MM.1S (cell line): ENCODE measurements around the gene RERE.

Experiments used
- DNase-seq: peaks from one replicate; pipeline ENCODE4 v3.0.0-alpha.2; 2015
- H2AFZ ChIP-seq: fragments of 300-600 bp; sonication (generic); 2 replicates; pipeline ENCODE4 v1.6.0; 2016; ENCODE audit warnings: antibody characterized with exemption, low read length
- H3F3A ChIP-seq: fragments of 300-600 bp; sonication (generic); 2 replicates; pipeline ENCODE4 v1.6.1; 2016; ENCODE audit warnings: mild to moderate bottlenecking, antibody characterized with exemption, low read length, moderate library complexity, mixed read lengths; ENCODE audit not compliant: insufficient read depth
- H3K27ac ChIP-seq: fragments of 300-600 bp; sonication (generic); 2 replicates; pipeline ENCODE4 v1.5.1; 2016; ENCODE audit warnings: mild to moderate bottlenecking, low read length
- H3K27me3 ChIP-seq: fragments of 300-600 bp; sonication (generic); replicated peaks from 2 replicates; pipeline ENCODE4 v1.6.0; 2016; ENCODE audit warnings: low read length; ENCODE audit not compliant: insufficient read depth
- H3K36me3 ChIP-seq: fragments of 300-600 bp; sonication (generic); replicated peaks from 2 replicates; pipeline ENCODE4 v1.6.1; 2016; ENCODE audit warnings: mild to moderate bottlenecking, low read length, mixed read lengths; ENCODE audit not compliant: insufficient read depth
- H3K4me1 ChIP-seq: fragments of 300-600 bp; sonication (generic); 2 replicates; pipeline ENCODE4 v1.6.1; 2016; ENCODE audit warnings: low read length, mixed read lengths
- H3K4me2 ChIP-seq: fragments of 300-600 bp; sonication (generic); 2 replicates; pipeline ENCODE4 v1.6.0; 2016; ENCODE audit warnings: low read depth, low read length
- H3K4me3 ChIP-seq: fragments of 300-600 bp; sonication (generic); 2 replicates; pipeline ENCODE4 v1.5.1; 2016; ENCODE audit warnings: low read length, mixed read lengths
- H3K79me2 ChIP-seq: fragments of 300-600 bp; sonication (generic); 2 replicates; pipeline ENCODE4 v1.6.1; 2016; ENCODE audit warnings: mixed run types, low read length, mixed read lengths
- H3K9ac ChIP-seq: fragments of 300-600 bp; sonication (generic); 2 replicates; pipeline ENCODE4 v1.6.1; 2016; ENCODE audit warnings: low read length, mixed read lengths
- H3K9me2 ChIP-seq: fragments of 300-600 bp; sonication (generic); replicated peaks from 2 replicates; pipeline ENCODE4 v1.6.1; 2016; ENCODE audit warnings: mild to moderate bottlenecking, low read length, mixed read lengths; ENCODE audit not compliant: insufficient read depth
- H3K9me3 ChIP-seq: fragments of 300-600 bp; sonication (generic); replicated peaks from 2 replicates; pipeline ENCODE4 v1.6.1; 2016; ENCODE audit warnings: mild to moderate bottlenecking, low read length, mixed read lengths; ENCODE audit not compliant: insufficient read depth
- H4K20me1 ChIP-seq: fragments of 300-600 bp; sonication (generic); 2 replicates; pipeline ENCODE4 v1.6.1; 2016; ENCODE audit warnings: mild to moderate bottlenecking, low read length, moderate library complexity, mixed read lengths; ENCODE audit not compliant: insufficient read depth
- EZH2 ChIP-seq: fragments of 300-600 bp; sonication (generic); optimal IDR thresholded peaks from 2 replicates; pipeline ENCODE3; 2017; ENCODE audit warnings: low read depth, mild to moderate bottlenecking, antibody characterized with exemption, low read length, mixed read lengths
- EZH2phosphoT487 ChIP-seq: fragments of 300-600 bp; sonication (generic); IDR thresholded peaks from 2 replicates; pipeline ENCODE4 v1.6.1; 2018; ENCODE audit warnings: antibody characterized with exemption, low read length
- TF ChIP-seq, protein P1 (sequence below): fragments of 300-600 bp; sonication (generic); IDR thresholded peaks from 2 replicates; pipeline ENCODE4 v1.5.1; 2016; ENCODE audit warnings: antibody characterized with exemption, low read length, mixed read lengths

Gene RERE

DNA sequence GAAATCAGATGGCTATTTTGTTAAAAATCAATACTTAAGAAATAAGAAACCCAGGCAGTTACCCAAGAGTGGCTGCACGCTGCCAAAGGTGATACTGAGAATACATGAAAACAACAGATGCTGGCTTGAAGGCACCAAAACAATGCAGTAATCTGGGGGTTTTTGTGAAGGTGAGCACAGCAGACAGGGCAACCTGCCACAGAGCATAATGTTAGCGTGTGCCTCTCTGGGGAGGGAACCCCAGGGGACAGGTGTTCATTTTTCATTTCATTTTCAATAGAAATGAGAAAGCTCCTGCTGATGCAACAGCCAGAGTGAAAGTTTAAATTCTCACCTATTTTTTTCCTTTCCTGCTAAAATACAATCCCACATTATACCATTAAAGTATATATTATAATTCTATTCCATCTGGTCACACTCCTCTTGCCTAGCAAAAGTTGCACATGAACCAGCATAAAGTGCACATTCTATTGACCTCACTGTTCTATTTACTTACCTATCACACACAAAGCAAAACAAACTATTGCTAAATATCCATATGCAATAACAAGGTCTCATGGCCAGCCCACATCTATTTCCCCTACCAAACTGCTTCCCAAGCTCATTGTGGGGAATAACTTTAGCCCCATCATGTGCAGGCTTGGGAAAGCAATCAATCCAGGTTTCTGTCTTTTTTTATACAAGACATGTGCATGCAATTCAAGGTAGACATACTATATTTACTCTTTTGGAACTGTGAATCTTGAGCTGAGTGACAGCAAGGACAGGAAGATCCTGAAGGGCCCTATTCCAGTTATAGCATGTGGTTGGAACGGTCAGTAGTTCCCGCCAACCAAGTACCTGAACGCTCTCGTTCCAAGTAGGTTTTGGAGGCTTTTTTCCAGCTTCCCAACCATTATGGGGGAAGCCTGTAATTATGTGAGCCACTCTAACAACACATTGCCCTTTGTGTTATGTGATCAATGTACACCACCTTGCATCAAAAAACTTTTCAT lies 173.6 kb downstream of the RERE start:
- Histone ChIP-seq H3K79me2 (peaks cover 66% of the 10 kb centered on the region), H3K9ac (no peak overlapping the region), H3K36me3 (no peaks in the 10 kb centered on the region), H3K9me3 (no peaks in the 10 kb centered on the region), H3K4me2 (peak overlapping the region; percentile 40), H3K4me3 (no peak overlapping the region), H3K4me1 (peaks cover 27% of the 10 kb centered on the region), H3F3A (peaks cover 12% of the 10 kb centered on the region), H4K20me1 (peaks cover 40% of the 10 kb centered on the region), H2AFZ (no peak overlapping the region), H3K9me2 (no peaks in the 10 kb centered on the region), H3K27me3 (no peaks in the 10 kb centered on the region), H3K27ac (peak overlapping the region; percentile 12; the same call in 1 of the 2 replicates)
- DNase-seq = peak; percentile 89
- TF ChIP-seq, protein P1, sequence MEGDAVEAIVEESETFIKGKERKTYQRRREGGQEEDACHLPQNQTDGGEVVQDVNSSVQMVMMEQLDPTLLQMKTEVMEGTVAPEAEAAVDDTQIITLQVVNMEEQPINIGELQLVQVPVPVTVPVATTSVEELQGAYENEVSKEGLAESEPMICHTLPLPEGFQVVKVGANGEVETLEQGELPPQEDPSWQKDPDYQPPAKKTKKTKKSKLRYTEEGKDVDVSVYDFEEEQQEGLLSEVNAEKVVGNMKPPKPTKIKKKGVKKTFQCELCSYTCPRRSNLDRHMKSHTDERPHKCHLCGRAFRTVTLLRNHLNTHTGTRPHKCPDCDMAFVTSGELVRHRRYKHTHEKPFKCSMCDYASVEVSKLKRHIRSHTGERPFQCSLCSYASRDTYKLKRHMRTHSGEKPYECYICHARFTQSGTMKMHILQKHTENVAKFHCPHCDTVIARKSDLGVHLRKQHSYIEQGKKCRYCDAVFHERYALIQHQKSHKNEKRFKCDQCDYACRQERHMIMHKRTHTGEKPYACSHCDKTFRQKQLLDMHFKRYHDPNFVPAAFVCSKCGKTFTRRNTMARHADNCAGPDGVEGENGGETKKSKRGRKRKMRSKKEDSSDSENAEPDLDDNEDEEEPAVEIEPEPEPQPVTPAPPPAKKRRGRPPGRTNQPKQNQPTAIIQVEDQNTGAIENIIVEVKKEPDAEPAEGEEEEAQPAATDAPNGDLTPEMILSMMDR = no peak
- TF ChIP-seq EZH2phosphoT487 (no peak), EZH2 (no peak)

DNA sequence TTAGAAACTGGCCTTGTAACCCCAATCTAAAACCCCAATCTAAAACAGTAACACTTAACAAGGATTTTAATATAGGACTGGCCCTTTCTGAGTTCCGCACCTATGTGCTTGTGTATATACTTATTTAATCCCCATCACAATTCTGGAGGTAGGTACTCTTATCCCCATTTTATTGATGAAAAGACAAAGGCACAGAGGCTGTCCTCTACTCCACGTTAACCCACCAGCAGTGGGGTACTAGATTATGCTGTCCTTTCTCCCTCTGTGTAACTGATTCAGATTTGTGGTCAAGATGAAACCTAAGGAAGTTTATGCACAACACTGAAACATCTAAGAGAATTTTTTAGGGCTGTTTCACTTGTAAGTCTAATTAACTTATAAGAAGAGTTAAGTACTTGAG lies 175.3 kb downstream of the RERE start:
- TF ChIP-seq, protein P1 = no peak
- TF ChIP-seq EZH2phosphoT487 = no peak
- TF ChIP-seq EZH2 = no peak
- H3K27ac ChIP-seq = no peak overlapping the region
- no peaks in the 10 kb centered on the region for H3K9me2 ChIP-seq
- H4K20me1 ChIP-seq = peaks cover 39% of the 10 kb centered on the region
- no peak overlapping the region for H2AFZ ChIP-seq
- H3K27me3 ChIP-seq = no peaks in the 10 kb centered on the region
- peaks cover 27% of the 10 kb centered on the region for H3K4me1 ChIP-seq
- H3K4me2 ChIP-seq = no peak overlapping the region
- H3F3A ChIP-seq = peaks cover 12% of the 10 kb centered on the region
- peaks cover 58% of the 10 kb centered on the region for H3K79me2 ChIP-seq
- H3K4me3 ChIP-seq = no peak overlapping the region
- no peaks in the 10 kb centered on the region for H3K9me3 ChIP-seq
- DNase-seq = no peak
- H3K36me3 ChIP-seq = no peaks in the 10 kb centered on the region
- no peak overlapping the region for H3K9ac ChIP-seq

DNA sequence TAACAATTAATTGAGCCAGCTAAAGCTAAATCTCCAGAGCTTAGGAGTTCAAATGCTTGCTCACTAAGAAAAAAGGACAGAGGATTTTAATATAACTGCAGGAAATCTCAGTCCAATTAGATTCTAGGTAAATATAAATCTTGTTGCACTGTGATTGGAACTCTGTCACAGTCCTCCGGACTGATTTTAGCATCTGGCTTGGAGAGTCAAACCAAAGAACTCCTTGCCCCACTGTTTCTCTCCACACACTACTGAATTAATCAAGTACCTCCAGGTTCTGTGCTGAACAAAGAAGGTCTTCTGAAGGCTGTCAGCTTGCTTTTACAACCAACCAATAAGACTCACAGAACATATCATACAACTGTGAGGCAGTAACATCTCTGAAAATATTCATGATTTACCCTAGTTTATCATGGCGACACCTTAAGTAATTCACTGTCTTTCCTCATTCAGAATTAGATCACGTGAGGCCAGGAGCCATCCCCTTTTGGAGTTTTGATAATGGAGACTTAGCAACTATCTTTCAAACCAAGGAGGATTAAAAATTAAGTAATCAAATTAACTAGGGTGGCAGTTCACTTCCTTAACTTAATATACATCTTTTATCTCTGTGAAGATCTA lies 176.0 kb downstream of the RERE start:
- DNase-seq = no peak
- H3K9ac ChIP-seq = no peak overlapping the region
- H3K79me2 ChIP-seq = peaks cover 54% of the 10 kb centered on the region
- H3K9me2 ChIP-seq = no peaks in the 10 kb centered on the region
- H2AFZ ChIP-seq = no peak overlapping the region
- H3K9me3 ChIP-seq = no peaks in the 10 kb centered on the region
- H3K27me3 ChIP-seq = no peaks in the 10 kb centered on the region
- no peak overlapping the region for H3K27ac ChIP-seq
- H3F3A ChIP-seq = peaks cover 12% of the 10 kb centered on the region
- H3K4me2 ChIP-seq = no peak overlapping the region
- TF ChIP-seq, protein P1 = no peak
- TF ChIP-seq EZH2phosphoT487 = no peak
- TF ChIP-seq EZH2 = no peak
- peaks cover 27% of the 10 kb centered on the region for H3K4me1 ChIP-seq
- H4K20me1 ChIP-seq = peaks cover 33% of the 10 kb centered on the region
- H3K36me3 ChIP-seq = no peaks in the 10 kb centered on the region
- no peak overlapping the region for H3K4me3 ChIP-seq
